GM03348 (cell line): Measurements from ENCODE around the gene INPP4A.
"Not testable (repeated sequence)": the region's sequence is repeated elsewhere in the genome, so short reads cannot be mapped to it uniquely, and the experiment has no call there.

Experiments used
- DNase-seq: peaks from one replicate; pipeline ENCODE4 v3.0.0; 2012; ENCODE audit warnings: low spot score

The INPP4A gene

GRCh38 chr2:98586551-98587140, 142.0 kb downstream of the INPP4A start:
- DNase-seq: no peak

DNA sequence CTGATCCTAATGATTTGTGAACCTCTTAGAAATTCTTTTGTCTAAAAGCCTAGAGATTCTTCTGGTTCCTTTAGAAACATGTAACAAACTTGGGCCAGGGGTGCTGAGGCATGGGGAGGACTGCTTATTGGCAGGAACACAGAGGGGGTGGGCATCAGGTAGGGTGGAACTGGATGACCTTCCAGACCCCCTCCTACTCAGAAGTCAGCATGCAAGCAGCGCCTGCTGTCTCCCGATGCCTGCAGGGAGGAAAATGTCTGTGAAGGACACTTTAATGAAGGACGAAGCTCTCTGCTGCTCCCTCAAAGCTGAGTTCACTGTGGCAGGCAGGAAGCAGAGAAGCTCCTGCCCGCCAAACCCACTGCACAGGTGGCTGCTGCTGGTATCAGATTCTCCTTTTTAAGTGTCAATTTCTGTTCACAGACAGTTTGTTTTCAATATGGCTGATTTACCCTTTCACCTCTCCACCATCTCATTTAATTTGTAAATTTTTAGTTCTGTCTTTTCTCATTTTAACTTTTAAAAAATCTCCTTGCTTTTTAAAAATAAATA, 144.3 kb downstream of the INPP4A start:
- no peak for DNase-seq

DNA sequence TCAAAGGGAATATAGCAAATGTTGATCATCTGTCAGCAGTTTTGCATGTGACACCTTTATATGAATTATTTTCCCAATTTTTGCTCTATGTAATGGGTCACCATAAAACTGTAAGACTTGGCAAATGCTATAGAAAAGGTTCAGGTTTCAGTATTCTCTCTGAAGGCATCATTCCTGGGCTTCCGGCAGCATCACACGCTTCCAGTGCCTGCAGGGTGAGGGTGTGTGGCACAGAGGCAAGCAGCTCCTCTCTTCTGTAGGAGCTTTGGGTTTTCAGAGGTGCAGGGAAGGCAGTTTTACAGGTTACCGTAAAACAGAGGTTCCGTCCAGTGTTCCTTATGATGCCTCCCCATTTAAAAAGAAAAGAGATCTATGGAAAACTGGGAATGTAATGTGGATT, 144.8 kb downstream of the INPP4A start:
- DNase-seq: no peak

GRCh38 chr2:98592565-98592964, 147.9 kb downstream of the INPP4A start:
- DNase-seq: no peak

DNA sequence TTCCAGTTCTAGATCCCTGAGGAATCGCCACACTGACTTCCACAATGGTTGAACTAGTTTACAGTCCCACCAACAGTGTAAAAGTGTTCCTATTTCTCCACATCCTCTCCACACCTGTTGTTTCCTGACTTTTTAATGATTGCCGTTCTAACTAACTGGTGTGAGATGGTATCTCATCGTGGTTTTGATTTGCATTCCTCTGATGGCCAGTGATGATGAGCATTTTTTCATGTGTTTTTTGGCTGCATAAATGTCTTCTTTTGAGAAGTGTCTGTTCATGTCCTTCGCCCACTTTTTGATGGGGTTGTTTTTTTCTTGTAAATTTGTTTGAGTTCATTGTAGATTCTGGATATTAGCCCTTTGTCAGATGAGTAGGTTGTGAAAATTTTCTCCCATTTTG, 150.0 kb downstream of the INPP4A start:
- not testable (repeated sequence) for DNase-seq

DNA sequence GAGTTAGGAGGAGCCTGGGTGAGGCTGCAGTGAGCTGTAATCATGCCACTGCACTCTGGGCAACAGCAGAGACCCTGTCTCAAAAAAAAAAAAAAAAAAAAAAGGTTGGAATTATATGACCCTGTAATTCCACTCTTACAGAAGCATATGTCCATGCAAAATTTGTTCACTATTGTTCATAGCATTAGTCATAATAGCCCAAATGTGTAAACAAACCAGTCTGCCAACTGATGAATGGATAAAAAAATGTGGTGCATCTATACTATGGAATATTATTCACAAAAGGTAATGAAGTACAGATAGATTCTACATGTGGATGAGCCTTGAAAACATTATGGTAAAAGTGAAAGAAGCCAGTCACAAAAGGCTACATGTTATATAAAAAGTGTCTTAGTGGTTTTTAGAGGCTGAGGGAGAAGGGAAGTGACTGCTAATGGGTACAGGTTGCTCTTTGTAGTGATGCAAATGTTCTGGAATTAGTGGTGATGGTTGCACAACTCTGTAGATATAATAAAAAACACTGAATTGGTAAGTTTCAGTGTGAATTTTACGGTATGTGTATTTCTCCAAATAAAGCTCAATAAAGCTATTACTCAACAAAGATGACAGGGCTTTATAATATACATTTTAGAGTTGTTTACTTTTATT, 154.2 kb downstream of the INPP4A start:
- no peak for DNase-seq

DNA sequence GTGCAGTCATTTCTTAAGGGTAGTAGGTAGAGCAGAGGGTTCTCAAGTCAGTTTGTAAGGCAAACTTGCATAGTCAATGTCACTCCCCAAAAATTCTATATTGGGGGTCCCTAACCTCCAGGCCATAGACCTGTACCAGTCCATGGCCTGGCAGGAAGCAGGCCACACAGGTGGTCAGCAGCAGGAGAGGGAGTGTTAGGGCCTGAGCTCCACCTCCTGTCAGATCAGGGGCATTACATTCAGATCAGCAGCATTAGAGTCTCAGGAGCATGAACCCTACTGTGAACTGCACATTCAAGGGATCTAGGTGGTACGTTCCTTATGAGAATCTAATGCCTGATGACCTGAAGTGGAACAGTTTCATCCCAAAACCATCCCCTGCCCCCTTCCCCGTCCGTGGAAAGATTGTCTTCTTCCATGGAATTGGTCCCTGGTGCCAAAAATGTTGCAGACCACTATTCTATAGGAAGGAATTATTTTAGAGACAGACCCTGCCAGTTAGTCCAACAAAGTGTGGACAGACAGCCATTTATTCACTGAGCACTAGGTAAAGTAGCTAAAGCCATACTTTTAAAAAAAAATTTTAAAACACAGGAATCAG, 157.0 kb downstream of the INPP4A start:
- DNase-seq: peak; percentile 42

- no peak for DNase-seq
These were observed 159.9 kb downstream of the INPP4A start for GRCh38 chr2:98604547-98604946.

DNA sequence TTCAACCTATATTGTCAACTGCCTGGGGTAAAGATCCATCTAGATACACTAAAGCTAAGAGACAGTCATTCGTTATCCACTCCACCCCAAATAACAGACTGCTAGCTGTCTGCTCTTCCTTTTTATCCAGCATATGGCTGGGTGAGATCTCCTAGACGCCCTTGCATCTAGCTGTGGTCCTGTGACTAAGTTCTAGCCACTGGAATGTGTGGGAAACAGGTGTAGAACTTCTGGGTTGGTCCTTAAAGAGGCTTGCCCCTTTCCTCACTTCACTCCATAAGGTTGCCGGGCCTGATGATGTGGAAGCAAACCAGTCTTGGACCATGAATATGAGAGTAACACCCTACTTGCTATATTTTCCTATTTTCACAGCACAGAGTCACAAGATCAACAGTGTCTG, 160.4 kb downstream of the INPP4A start:
- DNase-seq: no peak

- DNase-seq: no peak
These were observed 161.8 kb downstream of the INPP4A start for GRCh38 chr2:98606431-98606830.

- DNase-seq: no peak
These were observed 162.4 kb downstream of the INPP4A start for GRCh38 chr2:98607104-98607503.

- DNase-seq: peak; percentile 25
These were observed 163.1 kb downstream of the INPP4A start for GRCh38 chr2:98607741-98608115.

DNA sequence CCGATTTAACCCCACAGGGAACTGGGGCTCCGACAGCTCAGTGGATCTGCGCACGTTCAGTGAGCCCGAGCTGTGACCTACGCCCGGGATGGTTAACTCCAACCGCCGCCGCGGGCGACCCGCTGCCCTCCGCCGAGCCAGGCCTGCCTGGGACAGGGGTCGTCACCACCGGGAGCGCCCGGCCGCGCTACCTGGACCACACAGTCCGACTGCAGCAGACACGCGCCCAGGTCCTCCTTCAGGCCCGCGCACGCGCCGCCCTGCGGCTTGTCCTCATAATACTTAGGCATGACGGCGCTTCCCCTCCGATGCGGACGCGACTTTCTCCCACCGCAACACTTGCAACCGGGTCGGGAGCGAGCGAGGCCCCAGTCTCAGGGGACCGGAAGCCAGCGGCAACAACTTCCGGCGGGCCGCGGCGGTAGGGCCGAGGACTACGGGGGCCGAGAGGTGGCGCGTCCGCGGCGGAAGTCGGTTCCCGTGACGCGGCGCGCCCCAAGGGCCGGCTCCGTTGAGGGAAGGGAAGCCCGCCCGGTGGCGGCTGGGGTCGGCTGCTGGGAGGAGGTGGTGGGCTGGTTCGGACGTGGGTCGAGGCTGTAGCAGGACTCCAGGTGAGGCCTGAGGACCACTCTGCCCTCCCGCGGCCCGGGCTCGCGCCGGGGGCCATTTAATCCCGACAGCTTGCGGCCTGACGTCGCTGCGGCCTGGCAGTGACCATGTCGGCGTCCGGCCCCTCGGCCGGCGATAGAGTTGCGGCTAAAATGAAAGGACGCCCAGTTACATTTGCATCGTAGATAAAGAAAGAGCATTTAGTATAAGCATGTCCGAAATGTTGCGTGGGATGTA, 163.7 kb downstream of the INPP4A start, which contains the start of the genes COA5 and UNC50:
TSS of gene COA5 (minus strand) at position 397 of the 846 bp plus-strand sequence. CDS start at position 290, 107 bp downstream.
TSS of gene UNC50 (plus strand) at position 474 of the 846 bp plus-strand sequence. CDS start 1,171 bp downstream, outside the sequence.
- DNase-seq: peak; percentile 97

DNA sequence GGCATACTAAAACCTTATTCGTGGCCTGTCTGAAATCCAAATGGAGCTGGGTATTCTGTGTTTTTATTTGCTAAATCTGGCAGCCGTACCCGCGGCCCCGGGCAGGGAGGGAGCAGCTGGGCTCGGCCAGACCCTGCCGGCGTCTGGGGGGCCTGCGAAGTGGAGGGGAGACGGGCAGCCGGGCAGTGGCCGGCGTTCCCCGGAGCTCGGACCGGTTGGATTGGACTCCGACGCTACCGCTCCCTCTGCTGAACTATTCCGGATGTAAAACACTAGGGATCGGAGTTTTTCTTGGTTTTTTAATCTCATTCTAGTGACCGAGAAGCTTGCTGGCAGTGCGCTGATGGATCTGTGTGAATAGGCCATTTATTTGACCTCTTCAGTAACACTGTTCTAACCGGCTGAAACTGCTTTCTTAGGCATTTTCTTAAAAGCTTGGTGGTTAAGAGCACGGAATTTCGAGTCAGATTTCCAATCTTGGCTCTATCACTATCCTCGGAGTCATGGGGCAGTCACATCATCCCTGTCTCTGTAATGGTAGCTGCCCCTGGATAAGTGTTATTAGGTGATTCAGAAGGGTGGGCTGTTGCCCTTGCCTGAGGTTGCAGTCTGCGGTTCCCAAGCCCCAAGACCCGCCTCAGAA, 164.4 kb downstream of the INPP4A start:
- DNase-seq: peak; percentile 64

DNA sequence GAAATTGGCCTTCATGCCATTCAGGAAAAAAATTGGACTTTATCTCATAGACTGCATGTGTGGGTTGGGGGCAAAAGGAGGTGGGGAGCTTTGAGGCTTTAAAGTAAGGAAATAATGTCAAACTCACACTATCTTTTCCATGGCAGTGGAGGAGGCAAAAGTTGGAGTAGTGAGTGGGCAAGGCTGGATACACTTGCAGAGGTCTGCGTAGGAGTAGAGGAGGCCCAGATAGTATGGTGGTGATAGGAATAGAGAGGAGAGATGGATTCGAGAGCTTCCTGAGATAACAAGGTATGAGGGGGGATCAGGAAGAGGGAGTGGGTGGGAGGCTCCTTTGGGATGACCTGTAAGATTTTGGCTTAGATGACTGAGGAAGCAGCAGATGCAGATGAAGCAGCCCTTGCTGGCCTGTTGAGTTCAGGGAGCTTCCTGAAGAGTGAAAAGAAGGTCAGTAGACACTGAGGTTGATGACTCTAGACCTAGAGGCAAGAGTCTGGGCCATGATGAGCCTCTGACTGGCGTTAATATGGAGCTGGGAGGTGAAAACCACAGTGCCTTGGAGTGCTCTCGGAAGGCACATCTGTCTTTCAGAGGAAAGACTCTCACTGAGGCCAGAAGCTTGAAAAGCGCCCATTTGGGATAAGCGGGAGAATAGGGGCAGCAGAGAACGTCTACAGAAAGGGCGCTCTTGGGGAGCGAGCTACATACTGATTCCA, 169.5 kb downstream of the INPP4A start:
- no peak for DNase-seq

GRCh38 chr2:98615481-98615880, 170.8 kb downstream of the INPP4A start:
- DNase-seq: no peak

DNA sequence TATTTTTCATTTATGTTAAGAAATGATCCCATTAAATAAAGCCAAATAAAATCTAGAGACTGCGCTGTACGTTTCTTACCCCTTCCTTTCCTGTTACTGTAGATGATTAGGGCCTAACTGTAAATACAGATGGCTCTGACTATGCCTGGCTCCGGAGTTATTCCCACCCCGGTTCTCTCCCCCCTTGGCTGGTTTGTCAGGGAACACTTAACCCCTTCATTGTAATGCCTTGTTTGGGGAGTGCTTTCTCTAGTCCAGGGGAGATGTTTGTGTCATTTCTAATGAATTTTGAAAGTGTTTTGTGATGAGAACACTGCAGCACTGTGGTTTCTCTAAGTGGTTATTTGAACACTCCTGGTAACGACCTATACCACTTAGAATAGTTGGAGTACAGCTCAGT, 172.5 kb downstream of the INPP4A start:
- DNase-seq: no peak

DNA sequence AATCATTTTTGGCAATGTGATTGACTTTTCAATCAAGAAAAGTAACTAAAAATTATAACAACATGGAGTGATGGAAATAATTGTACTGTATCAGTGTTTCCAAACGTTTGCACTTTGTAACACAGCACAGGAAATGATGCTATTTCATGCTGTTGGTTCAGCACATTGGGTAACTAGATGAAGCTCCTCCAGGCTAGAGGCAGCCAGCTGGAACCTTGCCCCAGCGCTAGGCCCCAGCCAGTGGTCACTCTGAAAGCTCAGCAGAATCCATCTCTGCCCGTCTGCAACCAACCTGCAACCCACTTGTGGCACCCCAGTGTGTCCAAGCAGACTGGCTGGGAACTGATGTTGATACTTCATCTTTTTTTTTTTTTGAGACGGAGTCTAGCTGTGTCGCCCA, 179.0 kb downstream of the INPP4A start:
- no peak for DNase-seq

- DNase-seq: no peak
These were observed 187.7 kb downstream of the INPP4A start for GRCh38 chr2:98632351-98632750.

GRCh38 chr2:98634406-98635092, 189.9 kb downstream of the INPP4A start:
- no peak for DNase-seq
